HUES48 (cell line): Measurements from ENCODE around the gene GMPR.
"Not testable (repeated sequence)": the region's sequence is repeated elsewhere in the genome, so short reads cannot be mapped to it uniquely, and the experiment has no call there.

Experiments
- H3K27ac ChIP-seq: one replicate; pipeline ENCODE4 v1.7.0; 2013; ENCODE audit warnings: low read depth, low read length, inconsistent platforms
- H3K27me3 ChIP-seq: 2 replicates; pipeline ENCODE4 v1.6.1; 2013; ENCODE audit warnings: mild to moderate bottlenecking, low read length; ENCODE audit not compliant: control insufficient read depth, insufficient read depth
- H3K36me3 ChIP-seq: 2 replicates; pipeline ENCODE4 v1.6.1; 2013; ENCODE audit warnings: low read length; ENCODE audit not compliant: control insufficient read depth, insufficient read depth
- H3K4me1 ChIP-seq: 2 replicates; pipeline ENCODE4 v1.6.1; 2013; ENCODE audit warnings: mild to moderate bottlenecking, low read length; ENCODE audit not compliant: control insufficient read depth, insufficient read depth
- H3K4me3 ChIP-seq: 2 replicates; pipeline ENCODE4 v1.5.1; 2013; ENCODE audit warnings: mild to moderate bottlenecking, low read depth, low read length
- H3K9ac ChIP-seq: 2 replicates; pipeline ENCODE4 v1.6.1; 2013; ENCODE audit warnings: mild to moderate bottlenecking, low read depth, low read length, moderate library complexity
- H3K9me3 ChIP-seq: 2 replicates; pipeline ENCODE4 v1.6.1; 2013; ENCODE audit warnings: low read length; ENCODE audit not compliant: control insufficient read depth, insufficient read depth

Gene GMPR

GRCh38 chr6:16205377-16206144 is 32.8 kb upstream of the GMPR start:
- Histone ChIP-seq H3K27me3 (no peaks in the 10 kb centered on the region), H3K4me3 (no peak overlapping the region), H3K9me3 (no peaks in the 10 kb centered on the region), H3K9ac (no peak overlapping the region), H3K27ac (no peak overlapping the region), H3K36me3 (no peaks in the 10 kb centered on the region), H3K4me1 (no peaks in the 10 kb centered on the region)

- Histone ChIP-seq H3K27me3 (no peaks in the 10 kb centered on the region), H3K9me3 (no peaks in the 10 kb centered on the region), H3K4me1 (no peaks in the 10 kb centered on the region), H3K4me3 (no peak overlapping the region), H3K27ac (no peak overlapping the region), H3K9ac (no peak overlapping the region), H3K36me3 (no peaks in the 10 kb centered on the region)
These were observed 31.8 kb upstream of the GMPR start for GRCh38 chr6:16206595-16207037.

- no peak overlapping the region for H3K4me3 ChIP-seq
- no peak overlapping the region for H3K27ac ChIP-seq
- H3K9ac ChIP-seq, result no peak overlapping the region
- H3K27me3 ChIP-seq, result no peaks in the 10 kb centered on the region
- H3K9me3 ChIP-seq, result no peaks in the 10 kb centered on the region
- no peaks in the 10 kb centered on the region for H3K4me1 ChIP-seq
- no peaks in the 10 kb centered on the region for H3K36me3 ChIP-seq
These were observed 29.4 kb upstream of the GMPR start for GRCh38 chr6:16208989-16209388.

GRCh38 chr6:16209539-16209938 is 28.8 kb upstream of the GMPR start:
- Histone ChIP-seq H3K9ac (no peak overlapping the region), H3K36me3 (no peaks in the 10 kb centered on the region), H3K27me3 (no peaks in the 10 kb centered on the region), H3K9me3 (no peaks in the 10 kb centered on the region), H3K27ac (no peak overlapping the region), H3K4me1 (no peaks in the 10 kb centered on the region), H3K4me3 (no peak overlapping the region)

GRCh38 chr6:16212276-16212675 is 26.1 kb upstream of the GMPR start:
- no peaks in the 10 kb centered on the region for H3K27me3 ChIP-seq
- H3K36me3 ChIP-seq, result no peaks in the 10 kb centered on the region
- no peaks in the 10 kb centered on the region for H3K4me1 ChIP-seq
- H3K9ac ChIP-seq, result no peak overlapping the region
- no peaks in the 10 kb centered on the region for H3K9me3 ChIP-seq
- no peak overlapping the region for H3K4me3 ChIP-seq
- H3K27ac ChIP-seq, result no peak overlapping the region

- Histone ChIP-seq H3K27me3 (no peaks in the 10 kb centered on the region), H3K9ac (no peak overlapping the region), H3K9me3 (no peaks in the 10 kb centered on the region), H3K36me3 (no peaks in the 10 kb centered on the region), H3K4me1 (no peaks in the 10 kb centered on the region), H3K4me3 (no peak overlapping the region), H3K27ac (no peak overlapping the region)
These were observed 21.8 kb upstream of the GMPR start for GRCh38 chr6:16216501-16217155.

- H3K4me3 ChIP-seq, result no peak overlapping the region
- no peaks in the 10 kb centered on the region for H3K36me3 ChIP-seq
- no peaks in the 10 kb centered on the region for H3K4me1 ChIP-seq
- no peaks in the 10 kb centered on the region for H3K27me3 ChIP-seq
- no peak overlapping the region for H3K27ac ChIP-seq
- no peak overlapping the region for H3K9ac ChIP-seq
- H3K9me3 ChIP-seq, result no peaks in the 10 kb centered on the region
These were observed 21.1 kb upstream of the GMPR start for GRCh38 chr6:16217156-16217721.

- Histone ChIP-seq H3K4me1 (no peaks in the 10 kb centered on the region), H3K27me3 (no peaks in the 10 kb centered on the region), H3K9ac (no peak overlapping the region), H3K4me3 (no peak overlapping the region), H3K27ac (no peak overlapping the region), H3K9me3 (no peaks in the 10 kb centered on the region), H3K36me3 (no peaks in the 10 kb centered on the region)
These were observed 15.6 kb upstream of the GMPR start for GRCh38 chr6:16222826-16223225.

- H3K27me3 ChIP-seq, result peaks cover 2% of the 10 kb centered on the region; the same call in 1 of the 2 replicates
- H3K4me3 ChIP-seq, result no peak overlapping the region
- H3K36me3 ChIP-seq, result no peaks in the 10 kb centered on the region
- no peak overlapping the region for H3K27ac ChIP-seq
- H3K9me3 ChIP-seq, result no peaks in the 10 kb centered on the region
- H3K9ac ChIP-seq, result no peak overlapping the region
- H3K4me1 ChIP-seq, result no peaks in the 10 kb centered on the region
These were observed 15.0 kb upstream of the GMPR start for GRCh38 chr6:16223362-16223761.

GRCh38 chr6:16224409-16224808 is 14.0 kb upstream of the GMPR start:
- H3K9me3 ChIP-seq, result no peaks in the 10 kb centered on the region
- no peak overlapping the region for H3K27ac ChIP-seq
- H3K27me3 ChIP-seq, result peaks cover 9% of the 10 kb centered on the region
- peaks cover 7% of the 10 kb centered on the region; the same call in 1 of the 2 replicates for H3K4me1 ChIP-seq
- H3K9ac ChIP-seq, result no peak overlapping the region
- H3K4me3 ChIP-seq, result no peak overlapping the region
- no peaks in the 10 kb centered on the region for H3K36me3 ChIP-seq

GRCh38 chr6:16225062-16225731 is 13.2 kb upstream of the GMPR start:
- not testable (repeated sequence) for H3K27me3 ChIP-seq, H3K27ac ChIP-seq, H3K9me3 ChIP-seq, H3K36me3 ChIP-seq, H3K4me3 ChIP-seq, H3K9ac ChIP-seq
- peaks cover 12% of the 10 kb centered on the region; the same call in 1 of the 2 replicates for H3K4me1 ChIP-seq
